Glutamatergic neuron (in vitro differentiated cells): Measurements from ENCODE around the gene PLXDC2. TPM values are rescaled to one million over a fixed set of nuclear protein-coding genes. Genes with fewer than 3 reads are reported as not detected.

Experiments used
- DNase-seq: peaks from one replicate; pipeline ENCODE4 v3.0.0; 2022
- H3K27ac Mint-ChIP-seq: one replicate; pipeline ENCODE4 v1.8.0; 2020; ENCODE audit warnings: mild to moderate bottlenecking, mixed read lengths, inconsistent platforms; ENCODE audit not compliant: unreplicated experiment
- H3K27me3 Mint-ChIP-seq: one replicate; pipeline ENCODE4 v1.8.0; 2020; ENCODE audit warnings: mild to moderate bottlenecking, moderate library complexity, mixed read lengths, inconsistent platforms; ENCODE audit not compliant: unreplicated experiment
- H3K36me3 Mint-ChIP-seq: one replicate; pipeline ENCODE4 v1.8.0; 2020; ENCODE audit warnings: mild to moderate bottlenecking, mixed read lengths, inconsistent platforms; ENCODE audit not compliant: unreplicated experiment
- H3K4me1 Mint-ChIP-seq: one replicate; pipeline ENCODE4 v1.8.0; 2020; ENCODE audit warnings: mild to moderate bottlenecking, low read depth, mixed read lengths, inconsistent platforms; ENCODE audit not compliant: unreplicated experiment
- H3K4me3 Mint-ChIP-seq: one replicate; pipeline ENCODE4 v1.8.0; 2020; ENCODE audit warnings: mild to moderate bottlenecking, mixed read lengths, inconsistent platforms; ENCODE audit not compliant: unreplicated experiment
- H3K9me3 Mint-ChIP-seq: one replicate; pipeline ENCODE4 v1.8.0; 2020; ENCODE audit warnings: mild to moderate bottlenecking, moderate library complexity, mixed read lengths, inconsistent platforms; ENCODE audit not compliant: unreplicated experiment
- total RNA-seq: library from RNA; stranded (reverse); fragmentation: NEBNext Ultra II Directional; extraction: Animal tissue kit (Norgen Biotek cat#: 25700); gene quantifications from one replicate; pipeline ENCODE4 v1.2.1, GENCODE V29; 2021; ENCODE audit not compliant: unreplicated experiment
- TF ChIP-seq, protein P1 (sequence below): fragments of 200-600 bp; sonication (generic); IDR thresholded peaks from one replicate; pipeline ENCODE4 v1.5.0; 2021; ENCODE audit not compliant: partially characterized antibody, unreplicated experiment

Gene PLXDC2
- total RNA-seq, 1 donor from 2014 or later, result 3.9 TPM

GRCh38 chr10:20215547-20216152 lies 399.4 kb downstream of the PLXDC2 start:
- H3K36me3 Mint-ChIP-seq, result no peaks in the 10 kb centered on the region
- no peak for DNase-seq
- no peaks in the 10 kb centered on the region for H3K4me1 Mint-ChIP-seq
- H3K9me3 Mint-ChIP-seq, result no peaks in the 10 kb centered on the region
- H3K4me3 Mint-ChIP-seq, result no peak overlapping the region
- TF ChIP-seq, protein P1, sequence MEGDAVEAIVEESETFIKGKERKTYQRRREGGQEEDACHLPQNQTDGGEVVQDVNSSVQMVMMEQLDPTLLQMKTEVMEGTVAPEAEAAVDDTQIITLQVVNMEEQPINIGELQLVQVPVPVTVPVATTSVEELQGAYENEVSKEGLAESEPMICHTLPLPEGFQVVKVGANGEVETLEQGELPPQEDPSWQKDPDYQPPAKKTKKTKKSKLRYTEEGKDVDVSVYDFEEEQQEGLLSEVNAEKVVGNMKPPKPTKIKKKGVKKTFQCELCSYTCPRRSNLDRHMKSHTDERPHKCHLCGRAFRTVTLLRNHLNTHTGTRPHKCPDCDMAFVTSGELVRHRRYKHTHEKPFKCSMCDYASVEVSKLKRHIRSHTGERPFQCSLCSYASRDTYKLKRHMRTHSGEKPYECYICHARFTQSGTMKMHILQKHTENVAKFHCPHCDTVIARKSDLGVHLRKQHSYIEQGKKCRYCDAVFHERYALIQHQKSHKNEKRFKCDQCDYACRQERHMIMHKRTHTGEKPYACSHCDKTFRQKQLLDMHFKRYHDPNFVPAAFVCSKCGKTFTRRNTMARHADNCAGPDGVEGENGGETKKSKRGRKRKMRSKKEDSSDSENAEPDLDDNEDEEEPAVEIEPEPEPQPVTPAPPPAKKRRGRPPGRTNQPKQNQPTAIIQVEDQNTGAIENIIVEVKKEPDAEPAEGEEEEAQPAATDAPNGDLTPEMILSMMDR, result no peak
- H3K27me3 Mint-ChIP-seq, result no peaks in the 10 kb centered on the region
- no peak overlapping the region for H3K27ac Mint-ChIP-seq

- Mint-ChIP-seq H3K9me3 (no peaks in the 10 kb centered on the region), H3K4me1 (no peaks in the 10 kb centered on the region), H3K4me3 (no peak overlapping the region), H3K27me3 (no peaks in the 10 kb centered on the region), H3K27ac (no peak overlapping the region), H3K36me3 (no peaks in the 10 kb centered on the region)
- TF ChIP-seq, protein P1, result no peak
- DNase-seq, result no peak
These were observed 405.1 kb downstream of the PLXDC2 start for GRCh38 chr10:20221356-20221755.

DNA sequence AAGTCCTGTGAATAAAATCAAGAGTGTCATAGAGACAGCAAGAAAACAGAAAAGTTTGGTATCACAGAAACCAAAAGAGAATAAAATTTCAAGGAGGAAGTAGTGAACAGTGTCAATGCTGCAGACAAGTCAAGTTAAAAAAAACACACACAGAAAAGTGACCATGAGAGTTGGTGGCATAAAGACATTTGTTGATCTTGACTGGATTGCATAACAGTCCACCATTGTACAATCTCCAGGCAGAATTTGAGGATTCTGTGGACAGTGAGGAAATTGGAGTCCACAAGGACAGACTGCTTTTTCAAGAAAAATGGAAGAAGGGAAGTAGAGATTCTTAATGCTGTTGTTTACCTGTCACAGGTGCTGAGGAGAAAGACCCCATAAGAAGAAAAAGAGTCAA lies 412.5 kb downstream of the PLXDC2 start:
- Mint-ChIP-seq H3K27ac (no peak overlapping the region), H3K4me3 (no peak overlapping the region), H3K36me3 (no peaks in the 10 kb centered on the region), H3K9me3 (no peaks in the 10 kb centered on the region), H3K27me3 (no peaks in the 10 kb centered on the region), H3K4me1 (no peaks in the 10 kb centered on the region)
- DNase-seq, result no peak
- TF ChIP-seq, protein P1, result no peak

DNA sequence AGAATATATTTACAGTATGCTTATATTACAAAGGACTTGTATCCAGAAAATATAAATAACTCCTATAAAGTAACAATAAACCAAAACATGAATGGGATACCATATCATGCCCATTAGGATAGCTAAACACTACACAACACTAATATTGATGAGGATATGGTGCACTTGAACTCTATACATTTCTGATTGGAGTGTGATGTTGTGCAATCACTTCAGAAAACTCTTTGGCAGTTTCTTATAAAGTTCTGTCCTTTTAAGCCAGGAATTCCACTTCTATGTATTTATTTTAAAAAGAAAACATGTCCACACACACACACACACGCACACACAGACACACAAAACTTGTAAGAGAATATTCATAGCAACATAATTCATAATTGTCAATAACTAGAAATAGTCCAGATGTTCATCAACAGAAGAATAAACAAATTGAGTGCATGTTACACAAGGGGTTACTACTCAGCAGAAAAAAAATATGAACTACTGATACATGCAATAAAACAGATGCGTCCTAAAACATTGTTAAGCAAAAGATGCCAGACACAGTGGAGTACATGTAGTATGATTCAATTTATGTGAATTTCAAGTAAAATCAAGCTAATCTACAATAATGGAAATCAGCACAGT lies 416.0 kb downstream of the PLXDC2 start:
- Mint-ChIP-seq H3K9me3 (no peaks in the 10 kb centered on the region), H3K27ac (no peak overlapping the region), H3K4me1 (no peaks in the 10 kb centered on the region), H3K27me3 (no peaks in the 10 kb centered on the region), H3K4me3 (no peak overlapping the region), H3K36me3 (no peaks in the 10 kb centered on the region)
- TF ChIP-seq, protein P1, result no peak
- no peak for DNase-seq

DNA sequence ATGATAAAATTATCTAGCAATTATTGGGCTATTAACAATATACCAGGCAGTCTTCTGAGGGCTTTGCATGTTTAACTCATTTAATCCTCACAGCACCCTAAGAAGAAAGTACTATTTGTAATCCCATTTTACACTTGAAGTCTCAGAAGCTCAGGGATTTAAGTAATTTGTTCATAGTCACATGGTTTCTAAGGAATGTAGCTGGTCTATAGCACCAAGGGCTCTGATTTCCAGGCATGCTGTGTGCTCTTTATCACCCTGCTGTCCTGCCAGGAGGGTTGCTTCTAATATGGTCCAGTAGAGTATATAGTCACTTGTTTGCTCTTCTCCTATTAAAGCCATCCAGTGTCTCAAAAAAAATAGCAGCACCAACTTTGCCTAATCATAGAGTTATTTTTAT lies 417.2 kb downstream of the PLXDC2 start:
- no peaks in the 10 kb centered on the region for H3K36me3 Mint-ChIP-seq
- no peak overlapping the region for H3K4me3 Mint-ChIP-seq
- H3K4me1 Mint-ChIP-seq, result no peaks in the 10 kb centered on the region
- no peaks in the 10 kb centered on the region for H3K27me3 Mint-ChIP-seq
- DNase-seq, result no peak
- TF ChIP-seq, protein P1, result no peak
- H3K9me3 Mint-ChIP-seq, result no peaks in the 10 kb centered on the region
- H3K27ac Mint-ChIP-seq, result no peak overlapping the region
